Prostate gland (tissue), 2 donors: Measurements from ENCODE around the gene ACP1.

ENCODE experiments used
- POLR2A ChIP-seq: fragments of 450-650 bp; IDR thresholded peaks from one replicate; pipeline ENCODE4 v1.6.1; 2016; ENCODE audit warnings: antibody characterized with exemption, mild to moderate bottlenecking
- POLR2AphosphoS5 ChIP-seq: sonication (generic); formaldehyde crosslinking; IDR thresholded peaks from one replicate; pipeline ENCODE4 v1.6.1; 2017; ENCODE audit warnings: antibody characterized with exemption
- TF ChIP-seq, protein P1 (sequence below), 4 experiments: fragments of 200-600 bp in 2 of 4; fragments of 450-650 bp in 2 of 4; sonication (generic) in 2 of 4; IDR thresholded peaks; 1 replicate in 3 of 4; 2 replicates in 1 of 4; pipeline ENCODE4 v1.5.1; 2016 to 2019; ENCODE audit warnings: antibody characterized with exemption in 4 of 4, mild to moderate bottlenecking in 2 of 4, moderate library complexity in 2 of 4

DNA sequence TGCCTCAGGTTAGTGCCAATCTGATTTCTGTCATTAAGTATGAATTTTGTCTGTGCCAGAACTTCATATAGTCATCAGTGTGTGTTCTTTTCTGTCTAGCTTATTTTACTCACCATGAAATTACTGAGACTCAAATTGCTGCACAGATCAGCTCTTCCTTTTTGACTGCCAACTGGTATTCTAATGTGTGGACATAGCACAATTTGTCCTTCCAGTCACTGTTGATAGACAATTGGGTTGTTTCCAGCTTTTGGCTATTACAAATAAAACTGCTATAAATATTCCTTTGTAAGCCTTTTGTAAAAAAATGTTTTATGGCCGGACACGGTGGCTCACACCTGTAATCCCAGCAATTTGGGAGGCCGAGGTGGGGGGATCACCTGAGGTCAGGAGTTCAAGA is 8.7 kb upstream of the ACP1 start:
- TF ChIP-seq POLR2A (no peak), POLR2AphosphoS5 (peak; percentile 53)
- TF ChIP-seq, protein P1, sequence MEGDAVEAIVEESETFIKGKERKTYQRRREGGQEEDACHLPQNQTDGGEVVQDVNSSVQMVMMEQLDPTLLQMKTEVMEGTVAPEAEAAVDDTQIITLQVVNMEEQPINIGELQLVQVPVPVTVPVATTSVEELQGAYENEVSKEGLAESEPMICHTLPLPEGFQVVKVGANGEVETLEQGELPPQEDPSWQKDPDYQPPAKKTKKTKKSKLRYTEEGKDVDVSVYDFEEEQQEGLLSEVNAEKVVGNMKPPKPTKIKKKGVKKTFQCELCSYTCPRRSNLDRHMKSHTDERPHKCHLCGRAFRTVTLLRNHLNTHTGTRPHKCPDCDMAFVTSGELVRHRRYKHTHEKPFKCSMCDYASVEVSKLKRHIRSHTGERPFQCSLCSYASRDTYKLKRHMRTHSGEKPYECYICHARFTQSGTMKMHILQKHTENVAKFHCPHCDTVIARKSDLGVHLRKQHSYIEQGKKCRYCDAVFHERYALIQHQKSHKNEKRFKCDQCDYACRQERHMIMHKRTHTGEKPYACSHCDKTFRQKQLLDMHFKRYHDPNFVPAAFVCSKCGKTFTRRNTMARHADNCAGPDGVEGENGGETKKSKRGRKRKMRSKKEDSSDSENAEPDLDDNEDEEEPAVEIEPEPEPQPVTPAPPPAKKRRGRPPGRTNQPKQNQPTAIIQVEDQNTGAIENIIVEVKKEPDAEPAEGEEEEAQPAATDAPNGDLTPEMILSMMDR (IDR thresholded peaks at IDR 0.05), result no peak
